ENCODE data around the gene GHR.

DNA sequence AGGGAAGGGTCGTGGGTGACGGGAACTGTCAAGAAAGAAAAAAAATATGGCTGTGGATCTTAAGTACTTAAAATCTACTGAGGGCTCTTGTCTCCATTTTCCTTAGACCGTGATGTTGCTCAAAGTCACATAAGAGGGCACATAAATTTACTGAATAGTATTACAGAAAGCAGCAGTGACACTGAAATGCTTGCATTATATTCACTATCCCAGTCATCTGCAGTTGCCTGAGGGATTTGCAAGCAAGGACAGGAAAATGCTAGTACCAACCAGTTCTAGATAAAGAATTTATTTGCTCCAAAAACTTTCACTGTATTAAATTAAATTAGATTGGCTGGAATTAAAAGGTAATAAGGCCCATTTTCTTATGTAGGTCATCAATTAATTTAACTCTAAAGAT is 226.8 kb downstream of the GHR start:
- TF ChIP-seq, protein P1, sequence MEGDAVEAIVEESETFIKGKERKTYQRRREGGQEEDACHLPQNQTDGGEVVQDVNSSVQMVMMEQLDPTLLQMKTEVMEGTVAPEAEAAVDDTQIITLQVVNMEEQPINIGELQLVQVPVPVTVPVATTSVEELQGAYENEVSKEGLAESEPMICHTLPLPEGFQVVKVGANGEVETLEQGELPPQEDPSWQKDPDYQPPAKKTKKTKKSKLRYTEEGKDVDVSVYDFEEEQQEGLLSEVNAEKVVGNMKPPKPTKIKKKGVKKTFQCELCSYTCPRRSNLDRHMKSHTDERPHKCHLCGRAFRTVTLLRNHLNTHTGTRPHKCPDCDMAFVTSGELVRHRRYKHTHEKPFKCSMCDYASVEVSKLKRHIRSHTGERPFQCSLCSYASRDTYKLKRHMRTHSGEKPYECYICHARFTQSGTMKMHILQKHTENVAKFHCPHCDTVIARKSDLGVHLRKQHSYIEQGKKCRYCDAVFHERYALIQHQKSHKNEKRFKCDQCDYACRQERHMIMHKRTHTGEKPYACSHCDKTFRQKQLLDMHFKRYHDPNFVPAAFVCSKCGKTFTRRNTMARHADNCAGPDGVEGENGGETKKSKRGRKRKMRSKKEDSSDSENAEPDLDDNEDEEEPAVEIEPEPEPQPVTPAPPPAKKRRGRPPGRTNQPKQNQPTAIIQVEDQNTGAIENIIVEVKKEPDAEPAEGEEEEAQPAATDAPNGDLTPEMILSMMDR (IDR thresholded peaks at IDR 0.05; ENCODE audit: extremely low read depth in 1 of 2, insufficient read depth in 1 of 2, low read depth in 1 of 2, low read length in 2 of 2), result no peak
- no peak for TF ChIP-seq EZH2 (IDR thresholded peaks at IDR 0.05; ENCODE audit: borderline replicate concordance, low read depth, low read length, severe bottlenecking)
- TF ChIP-seq JUN (IDR thresholded peaks at IDR 0.05; ENCODE audit: borderline replicate concordance, insufficient read depth, insufficient read length, low read depth), result no peak
- TF ChIP-seq POLR2A (IDR thresholded peaks at IDR 0.05; ENCODE audit: low read depth, low read length), result no peak
- TF ChIP-seq POLR2AphosphoS5 (IDR thresholded peaks at IDR 0.05; ENCODE audit: insufficient read depth, low read depth, low read length), result no peak
- no peak for TF ChIP-seq MYC (IDR thresholded peaks at IDR 0.05; ENCODE audit: low read depth, low read length)
- TF ChIP-seq, protein P2, sequence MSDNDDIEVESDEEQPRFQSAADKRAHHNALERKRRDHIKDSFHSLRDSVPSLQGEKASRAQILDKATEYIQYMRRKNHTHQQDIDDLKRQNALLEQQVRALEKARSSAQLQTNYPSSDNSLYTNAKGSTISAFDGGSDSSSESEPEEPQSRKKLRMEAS (IDR thresholded peaks at IDR 0.05; ENCODE audit: insufficient read depth, insufficient read length), result no peak
